HEK293 (cell line): ENCODE results near the gene HPSE.

ENCODE experiments used
- KLF10 ChIP-seq: fragments of 450-650 bp; IDR thresholded peaks from 2 replicates; pipeline ENCODE4 v1.5.1; 2018; ENCODE audit warnings: missing biosample characterization, mild to moderate bottlenecking, missing genetic modification characterization
- TRIM28 ChIP-seq: IDR thresholded peaks from 2 replicates; pipeline ENCODE4 v1.6.1; 2011; ENCODE audit warnings: low read length, control low read depth, borderline replicate concordance
- TF ChIP-seq, protein P1 (sequence below): fragments of 450-650 bp; formaldehyde crosslinking; IDR thresholded peaks from 2 replicates; pipeline ENCODE4 v1.5.1; 2016; ENCODE audit warnings: missing biosample characterization, missing genetic modification characterization

DNA sequence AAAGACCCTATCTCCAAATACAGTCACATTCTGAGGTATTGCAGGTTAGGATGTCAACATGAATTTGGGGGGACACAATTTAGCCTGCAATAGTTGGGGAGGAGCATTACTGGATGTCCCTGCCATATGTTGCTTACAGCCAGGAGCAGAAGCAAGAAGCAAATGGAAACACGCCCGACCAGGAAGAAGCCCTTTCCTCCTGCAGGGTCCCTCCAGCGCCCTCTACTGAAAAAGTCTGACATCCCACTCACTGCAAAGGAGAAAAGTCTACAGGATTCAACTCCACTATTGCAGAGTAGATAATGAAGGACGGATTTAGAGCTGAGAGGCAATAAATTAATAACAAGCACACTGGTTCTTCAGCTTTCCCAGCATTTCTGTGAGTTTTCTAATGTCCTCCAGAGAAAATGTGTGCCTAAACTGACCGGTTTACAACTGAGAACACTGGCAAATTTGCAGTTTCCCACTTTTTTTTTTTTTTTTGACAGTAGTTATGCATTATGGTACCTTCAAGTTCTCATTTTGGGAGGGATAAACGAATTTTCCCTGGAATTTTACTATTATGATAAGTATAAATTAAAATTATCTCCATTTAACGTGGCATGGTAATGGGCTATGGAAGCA, 81.8 kb downstream of the HPSE start:
- TF ChIP-seq KLF10 (tag by site-specific recombination) (no peak), TRIM28 (no peak)
- TF ChIP-seq, protein P1, sequence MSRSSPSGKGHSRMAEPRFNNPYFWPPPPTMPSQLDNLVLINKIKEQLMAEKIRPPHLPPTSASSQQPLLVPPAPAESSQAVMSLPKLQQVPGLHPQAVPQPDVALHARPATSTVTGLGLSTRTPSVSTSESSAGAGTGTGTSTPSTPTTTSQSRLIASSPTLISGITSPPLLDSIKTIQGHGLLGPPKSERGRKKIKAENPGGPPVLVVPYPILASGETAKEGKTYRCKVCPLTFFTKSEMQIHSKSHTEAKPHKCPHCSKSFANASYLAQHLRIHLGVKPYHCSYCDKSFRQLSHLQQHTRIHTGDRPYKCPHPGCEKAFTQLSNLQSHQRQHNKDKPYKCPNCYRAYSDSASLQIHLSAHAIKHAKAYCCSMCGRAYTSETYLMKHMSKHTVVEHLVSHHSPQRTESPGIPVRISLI (tag by site-specific recombination): no peak
